Measurements from ENCODE around the gene RNF43. TPM values are rescaled to one million over a fixed set of nuclear protein-coding genes. Genes with fewer than 3 reads are reported as not detected.
A peak's percentile ranks its signal among the peaks of the same experiment; 100 is the strongest.

The RNF43 gene
- total RNA-seq, 6 experiments from 2014 or later: not detected

DNA sequence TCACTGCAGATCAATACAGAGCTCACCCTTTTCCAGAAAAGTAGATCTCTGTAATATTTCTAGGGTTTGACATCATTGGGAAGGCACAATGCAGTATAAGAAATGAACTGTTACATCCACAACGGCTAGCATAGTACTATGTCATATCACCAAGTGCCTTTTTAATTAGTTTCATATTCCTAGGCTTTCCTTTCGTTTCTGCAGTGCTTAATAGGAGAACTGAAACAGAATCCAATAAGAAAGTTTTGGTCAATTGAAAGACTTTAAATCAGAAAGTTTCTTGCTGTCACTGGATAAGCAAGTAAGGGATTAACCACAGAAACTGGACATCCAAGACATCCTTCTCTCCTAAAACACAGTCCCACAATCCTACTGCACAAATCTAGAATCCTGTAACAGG lies 3.5 kb upstream of the RNF43 start:
- H3K36me3 Mint-ChIP-seq (ENCODE audit: low read depth): no peaks in the 10 kb centered on the region
- TF ChIP-seq, protein P1, sequence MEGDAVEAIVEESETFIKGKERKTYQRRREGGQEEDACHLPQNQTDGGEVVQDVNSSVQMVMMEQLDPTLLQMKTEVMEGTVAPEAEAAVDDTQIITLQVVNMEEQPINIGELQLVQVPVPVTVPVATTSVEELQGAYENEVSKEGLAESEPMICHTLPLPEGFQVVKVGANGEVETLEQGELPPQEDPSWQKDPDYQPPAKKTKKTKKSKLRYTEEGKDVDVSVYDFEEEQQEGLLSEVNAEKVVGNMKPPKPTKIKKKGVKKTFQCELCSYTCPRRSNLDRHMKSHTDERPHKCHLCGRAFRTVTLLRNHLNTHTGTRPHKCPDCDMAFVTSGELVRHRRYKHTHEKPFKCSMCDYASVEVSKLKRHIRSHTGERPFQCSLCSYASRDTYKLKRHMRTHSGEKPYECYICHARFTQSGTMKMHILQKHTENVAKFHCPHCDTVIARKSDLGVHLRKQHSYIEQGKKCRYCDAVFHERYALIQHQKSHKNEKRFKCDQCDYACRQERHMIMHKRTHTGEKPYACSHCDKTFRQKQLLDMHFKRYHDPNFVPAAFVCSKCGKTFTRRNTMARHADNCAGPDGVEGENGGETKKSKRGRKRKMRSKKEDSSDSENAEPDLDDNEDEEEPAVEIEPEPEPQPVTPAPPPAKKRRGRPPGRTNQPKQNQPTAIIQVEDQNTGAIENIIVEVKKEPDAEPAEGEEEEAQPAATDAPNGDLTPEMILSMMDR (IDR thresholded peaks at IDR 0.05): no peak
- no peak for DNase-seq

DNA sequence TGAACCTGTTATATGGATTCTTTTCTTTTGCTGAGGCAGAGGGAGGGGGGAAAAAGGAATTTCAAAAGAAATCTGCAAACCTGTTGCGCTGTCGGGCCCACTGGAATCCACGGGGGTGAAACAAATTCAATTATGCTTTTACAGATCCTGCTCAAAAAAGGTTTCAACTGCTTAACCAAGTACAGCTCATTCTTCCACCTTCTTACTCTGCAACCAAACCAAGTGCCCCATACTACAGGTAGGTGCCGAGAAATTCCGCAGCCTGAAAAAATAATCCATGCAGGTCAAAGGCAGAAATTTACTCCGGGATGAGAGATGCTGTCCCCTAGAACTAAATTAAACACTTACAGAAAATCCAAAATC lies 416 bp downstream of the RNF43 start:
- no peak overlapping the region for H3K27ac Mint-ChIP-seq
- H3K4me1 Mint-ChIP-seq (ENCODE audit: low read depth): peaks cover 11% of the 10 kb centered on the region
- no peaks in the 10 kb centered on the region for H3K9me3 Mint-ChIP-seq
- H3K36me3 Mint-ChIP-seq (ENCODE audit: low read depth): no peaks in the 10 kb centered on the region
- TF ChIP-seq, protein P1 (IDR thresholded peaks at IDR 0.05): no peak
- H3K27me3 Mint-ChIP-seq (ENCODE audit: insufficient read depth): peaks cover 3% of the 10 kb centered on the region
- no peak for DNase-seq
- H3K4me3 Mint-ChIP-seq: peak overlapping the region; percentile 80

More for the DNA sequence above, 3.5 kb upstream of the RNF43 start:
- Mint-ChIP-seq H3K27ac (no peak overlapping the region), H3K9me3 (no peaks in the 10 kb centered on the region), H3K4me1 (ENCODE audit: low read depth) (peaks cover 11% of the 10 kb centered on the region), H3K4me3 (no peak overlapping the region), H3K27me3 (ENCODE audit: insufficient read depth) (peaks cover 7% of the 10 kb centered on the region)

DNA sequence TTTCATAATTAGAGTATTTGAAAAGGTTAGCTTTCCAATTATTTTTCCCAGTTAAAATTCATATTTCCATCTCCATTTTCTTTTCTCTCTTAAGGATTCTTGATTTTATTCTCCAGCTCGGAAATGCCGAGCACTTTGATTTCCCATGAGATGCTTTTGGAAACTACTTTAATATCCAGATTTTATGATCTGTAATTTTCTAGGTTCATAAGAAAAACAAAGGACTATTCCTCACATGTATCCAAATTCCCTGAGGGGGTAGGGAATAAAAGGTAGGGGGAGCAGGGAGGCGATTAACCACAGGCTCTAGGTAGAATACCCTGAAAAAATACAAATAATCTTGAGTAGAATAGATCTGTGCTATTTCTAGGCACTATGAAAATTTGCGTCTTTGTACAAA lies 938 bp downstream of the RNF43 start:
- DNase-seq: no peak
- Mint-ChIP-seq H3K4me1 (ENCODE audit: low read depth) (peaks cover 11% of the 10 kb centered on the region), H3K27me3 (ENCODE audit: insufficient read depth) (peaks cover 3% of the 10 kb centered on the region), H3K9me3 (no peaks in the 10 kb centered on the region), H3K36me3 (ENCODE audit: low read depth) (no peaks in the 10 kb centered on the region), H3K4me3 (no peak overlapping the region), H3K27ac (no peak overlapping the region)
- TF ChIP-seq, protein P1 (IDR thresholded peaks at IDR 0.05): no peak

DNA sequence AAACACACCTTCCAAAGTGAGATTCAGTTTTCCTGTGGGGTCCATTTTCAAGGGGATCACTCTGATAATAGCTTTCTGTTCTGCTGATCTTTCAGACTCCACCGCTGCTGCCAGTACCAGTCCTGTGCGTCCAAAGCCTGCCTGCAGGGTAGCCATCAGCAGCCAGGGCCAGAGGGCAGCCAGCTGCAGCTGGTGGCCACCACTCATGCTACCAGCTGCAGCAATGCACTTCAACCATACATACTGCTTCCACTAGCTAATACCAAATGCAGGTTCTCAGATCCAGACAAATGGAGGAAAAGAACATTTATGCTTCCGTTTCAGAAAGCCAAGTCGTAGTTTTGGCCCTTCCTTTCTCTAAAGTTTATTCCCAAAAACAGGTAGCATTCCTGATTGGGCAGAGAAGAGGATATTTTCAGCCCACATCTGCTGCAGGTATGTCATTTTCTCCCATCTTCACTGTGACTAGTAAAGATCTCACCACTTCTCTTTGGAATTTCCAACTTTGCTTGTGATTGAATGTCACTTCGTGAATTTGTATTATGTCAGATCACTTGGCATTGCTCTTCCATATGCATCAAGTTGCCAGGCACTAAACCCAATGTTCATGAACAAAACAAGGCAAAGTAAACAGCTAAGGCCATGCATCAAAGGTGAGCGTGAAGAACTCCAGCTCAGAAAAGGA lies 1.8 kb downstream of the RNF43 start:
- peaks cover 11% of the 10 kb centered on the region for H3K4me1 Mint-ChIP-seq (ENCODE audit: low read depth)
- no peaks in the 10 kb centered on the region for H3K9me3 Mint-ChIP-seq
- TF ChIP-seq, protein P1 (IDR thresholded peaks at IDR 0.05): no peak
- no peaks in the 10 kb centered on the region for H3K36me3 Mint-ChIP-seq (ENCODE audit: low read depth)
- no peak overlapping the region for H3K4me3 Mint-ChIP-seq
- peaks cover 3% of the 10 kb centered on the region for H3K27me3 Mint-ChIP-seq (ENCODE audit: insufficient read depth)
- no peak overlapping the region for H3K27ac Mint-ChIP-seq
- DNase-seq: no peak

DNA sequence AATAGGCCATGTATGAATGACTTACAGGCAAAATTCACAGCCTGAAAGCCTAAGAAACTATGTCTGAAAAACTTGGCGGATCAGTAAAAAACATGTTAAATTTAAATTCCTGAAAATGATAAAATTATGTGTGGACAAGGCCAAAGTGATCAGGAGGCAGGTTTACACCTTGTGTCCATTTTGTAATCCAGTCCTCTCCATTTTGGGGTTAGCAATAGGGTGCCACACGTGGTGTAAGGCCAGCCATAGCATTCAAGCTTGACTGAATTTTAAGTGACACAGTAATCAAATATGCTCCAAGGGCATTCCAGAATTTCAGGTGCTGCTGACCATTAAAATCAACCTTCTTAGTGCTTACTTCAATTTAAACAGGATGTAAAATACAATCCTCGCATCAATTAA lies 2.7 kb downstream of the RNF43 start:
- TF ChIP-seq, protein P1 (IDR thresholded peaks at IDR 0.05): no peak
- no peak overlapping the region for H3K27ac Mint-ChIP-seq
- no peak overlapping the region for H3K4me3 Mint-ChIP-seq
- DNase-seq: no peak
- peaks cover 3% of the 10 kb centered on the region for H3K27me3 Mint-ChIP-seq (ENCODE audit: insufficient read depth)
- H3K4me1 Mint-ChIP-seq (ENCODE audit: low read depth): peaks cover 11% of the 10 kb centered on the region
- no peaks in the 10 kb centered on the region for H3K36me3 Mint-ChIP-seq (ENCODE audit: low read depth)
- H3K9me3 Mint-ChIP-seq: no peaks in the 10 kb centered on the region

Measured in HFFc6 (cell line).